ENCODE measurements around the gene LMBRD1. TPM values are rescaled to one million over a fixed set of nuclear protein-coding genes. Genes with fewer than 3 reads are reported as not detected.

LMBRD1 gene
- total RNA-seq, result 22.0 and 26.6 TPM in 2 replicates

GRCh38 chr6:69796642-69797390, at the start of gene LMBRD1:
Gene LMBRD1, minus strand, starts transcription at chr6:69797010. Its CDS starts 129 bp downstream, at chr6:69796881.

Other genes starting within 250 kb of the LMBRD1 start
- gene COL19A1, start 69.5 kb upstream of the LMBRD1 start, total RNA-seq, result 0.28 TPM in 2 replicates